Activated B cell treated with CpG ODN at 0.5 μM for 24 hours (primary cell): ENCODE results near the gene XPR1. TPM values are rescaled to one million over a fixed set of nuclear protein-coding genes. Genes with fewer than 3 reads are reported as not detected.

ENCODE experiments used
- ATAC-seq: fragments of 200-7000 bp; cut with Tn5 transposase; one replicate; pipeline ENCODE4 v1.10.0; 2021; ENCODE audit warnings: low read depth, mild to moderate bottlenecking, moderate library complexity
- CTCF ChIA-PET: fragments of 350-600 bp; sonication (Branson Sonifier 250); formaldehyde crosslinking; loops from one replicate; lab custom pipeline; 2021; ENCODE audit warnings: antibody characterized with exemption; lab: Charles Lee
- POLR2A ChIA-PET: fragments of 350-600 bp; sonication (Branson Sonifier 250); formaldehyde crosslinking; loops from one replicate; lab custom pipeline; 2021; ENCODE audit warnings: antibody characterized with exemption; lab: Charles Lee
- DNase-seq: peaks from one replicate; pipeline ENCODE4 v3.0.0; 2022
- H3K27ac Mint-ChIP-seq: one replicate; pipeline ENCODE4 v1.8.0; 2020; ENCODE audit warnings: mixed read lengths
- H3K27me3 Mint-ChIP-seq: one replicate; pipeline ENCODE4 v1.8.0; 2021; ENCODE audit warnings: mixed read lengths
- H3K36me3 Mint-ChIP-seq: one replicate; pipeline ENCODE4 v1.8.0; 2021; ENCODE audit warnings: low read depth, mixed read lengths
- H3K4me1 Mint-ChIP-seq: one replicate; pipeline ENCODE4 v1.8.0; 2021; ENCODE audit warnings: mixed read lengths
- H3K4me3 Mint-ChIP-seq: one replicate; pipeline ENCODE4 v1.8.0; 2020; ENCODE audit warnings: mild to moderate bottlenecking, mixed read lengths
- H3K9me3 Mint-ChIP-seq: one replicate; pipeline ENCODE4 v1.8.0; 2020; ENCODE audit warnings: mixed read lengths
- CTCF ChIP-seq: fragments of 200-600 bp; IDR thresholded peaks from one replicate; pipeline ENCODE4 v1.8.0; 2022; ENCODE audit warnings: antibody characterized with exemption, mild to moderate bottlenecking
- intact Hi-C: fragments of 100-400 bp; cut with micrococcal nuclease; formaldehyde crosslinking; loops from one replicate; pipeline ENCODE4 v1.15.1; 2024
- total RNA-seq: library from RNA; stranded (reverse); gene quantifications from 2 replicates; pipeline ENCODE4 v1.2.3, GENCODE V29; 2022

Gene XPR1
- total RNA-seq, 1 donor from 2014 or later, result 20.4 TPM

DNA sequence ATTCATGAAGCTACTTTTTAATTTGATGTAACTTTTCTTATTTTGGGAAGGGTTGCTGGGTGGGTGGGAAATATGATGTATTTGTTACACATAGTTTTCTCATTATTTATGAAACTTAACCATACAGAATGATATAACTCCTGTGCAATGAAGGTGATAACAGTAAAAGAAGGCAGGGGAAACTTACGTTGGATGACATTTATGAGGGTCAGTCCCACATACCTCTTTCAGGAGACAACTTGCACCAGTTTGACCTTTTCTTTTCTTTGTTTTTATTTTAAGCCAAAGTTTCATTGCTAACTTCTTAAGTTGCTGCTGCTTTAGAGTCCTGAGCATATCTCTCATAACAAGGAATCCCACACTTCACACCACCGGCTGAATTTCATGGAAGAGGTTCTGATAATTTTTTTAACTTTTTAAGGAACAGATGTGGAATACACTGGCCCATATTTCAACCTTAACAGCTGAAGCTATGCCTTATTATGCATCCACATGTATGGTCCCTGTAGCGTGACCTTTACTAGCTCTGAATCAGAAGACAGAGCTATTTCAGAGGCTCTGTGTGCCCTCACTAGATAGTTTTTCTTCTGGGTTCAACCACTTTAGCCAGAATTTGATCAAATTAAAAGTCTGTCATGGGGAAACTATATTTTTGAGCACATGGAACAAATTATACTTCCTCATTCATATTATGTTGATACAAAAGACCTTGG is 252.9 kb downstream of the XPR1 start:
- Mint-ChIP-seq H3K36me3 (peaks cover 37% of the 10 kb centered on the region), H3K4me3 (no peak overlapping the region), H3K27me3 (no peaks in the 10 kb centered on the region), H3K4me1 (peaks cover 15% of the 10 kb centered on the region), H3K9me3 (no peaks in the 10 kb centered on the region), H3K27ac (no peak overlapping the region)
- TF ChIP-seq CTCF, result no peak
- ChIA-PET POLR2A (no interaction called here), CTCF (interaction anchor here (0.8 to 2.1 kb wide), 3 partner anchors 258 to 279 kb away, joined by 3 to 4 read pairs (median 4); no protein-coding TSS in a partner anchor)
- DNase-seq, result no peak
- no peak for ATAC-seq
- intact Hi-C loops, result loop anchor here (5.0 kb wide), 1 partner anchor 153 kb away; no protein-coding TSS in a partner anchor

- CTCF ChIA-PET, result interaction anchor here (1.7 kb wide), 1 partner anchor 280 kb away, joined by 5 read pairs; no protein-coding TSS in a partner anchor
- H3K27me3 Mint-ChIP-seq, result no peaks in the 10 kb centered on the region
- H3K9me3 Mint-ChIP-seq, result no peaks in the 10 kb centered on the region
- no peak overlapping the region for H3K27ac Mint-ChIP-seq
- DNase-seq, result no peak
- peaks cover 26% of the 10 kb centered on the region for H3K36me3 Mint-ChIP-seq
- TF ChIP-seq CTCF, result no peak
- peaks cover 16% of the 10 kb centered on the region for H3K4me1 Mint-ChIP-seq
- ATAC-seq, result no peak
- POLR2A ChIA-PET, result no interaction called here
- intact Hi-C loops, result no loop called here
- no peak overlapping the region for H3K4me3 Mint-ChIP-seq
These were observed 254.5 kb downstream of the XPR1 start for GRCh38 chr1:180886338-180886737.

GRCh38 chr1:180887841-180888240 is 256.0 kb downstream of the XPR1 start:
- POLR2A ChIA-PET, result no interaction called here
- no peak overlapping the region for H3K4me3 Mint-ChIP-seq

DNA sequence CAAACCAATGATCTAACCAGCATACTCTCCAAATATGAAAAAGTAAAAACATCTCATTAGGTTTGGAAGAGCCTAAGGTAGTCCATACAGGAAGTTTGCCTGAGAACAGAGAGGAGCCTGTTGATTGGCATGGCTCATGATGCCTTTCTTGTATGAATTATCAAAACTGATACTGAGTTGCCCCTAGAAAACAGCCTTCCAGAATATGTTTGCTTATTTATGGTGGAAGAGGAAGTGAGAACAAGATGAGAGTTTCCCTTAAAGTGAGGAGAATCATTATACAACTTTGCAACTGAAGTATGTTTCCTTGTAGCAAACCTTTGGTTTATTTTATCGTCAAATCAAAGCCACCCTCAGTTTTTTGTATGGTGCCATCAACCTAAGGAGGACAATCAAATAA is 257.0 kb downstream of the XPR1 start:
- Mint-ChIP-seq H3K9me3 (no peaks in the 10 kb centered on the region), H3K4me3 (no peak overlapping the region), H3K27me3 (no peaks in the 10 kb centered on the region), H3K27ac (no peak overlapping the region), H3K36me3 (peaks cover 15% of the 10 kb centered on the region), H3K4me1 (peaks cover 16% of the 10 kb centered on the region)
- intact Hi-C loops, result no loop called here
- ChIA-PET CTCF (interaction anchor here (1.2 kb wide), 1 partner anchor 26 kb away, joined by 4 read pairs; no protein-coding TSS in a partner anchor), POLR2A (no interaction called here)
- TF ChIP-seq CTCF, result no peak
- ATAC-seq (peak; percentile 31), DNase-seq (no peak)

More at GRCh38 chr1:180887841-180888240, 256.0 kb downstream of the XPR1 start:
- H3K4me1 Mint-ChIP-seq, result peaks cover 16% of the 10 kb centered on the region
- no peaks in the 10 kb centered on the region for H3K27me3 Mint-ChIP-seq
- ATAC-seq, result no peak
- intact Hi-C loops, result no loop called here
- no peak for TF ChIP-seq CTCF
- DNase-seq, result no peak
- H3K27ac Mint-ChIP-seq, result no peak overlapping the region
- no peaks in the 10 kb centered on the region for H3K9me3 Mint-ChIP-seq
- peaks cover 20% of the 10 kb centered on the region for H3K36me3 Mint-ChIP-seq
- CTCF ChIA-PET, result interaction anchor here (1.2 kb wide), 1 partner anchor 25 kb away, joined by 4 read pairs; no protein-coding TSS in a partner anchor

GRCh38 chr1:180889325-180889724 is 257.5 kb downstream of the XPR1 start:
- DNase-seq (no peak), ATAC-seq (no peak)
- CTCF ChIA-PET, result no interaction called here
- Mint-ChIP-seq H3K27me3 (no peaks in the 10 kb centered on the region), H3K36me3 (peaks cover 10% of the 10 kb centered on the region), H3K27ac (no peak overlapping the region), H3K4me1 (peaks cover 16% of the 10 kb centered on the region), H3K9me3 (no peaks in the 10 kb centered on the region), H3K4me3 (no peak overlapping the region)
- no peak for TF ChIP-seq CTCF
- intact Hi-C loops, result no loop called here
- POLR2A ChIA-PET, result no interaction called here
